Astrocyte of the hippocampus (primary cell): ENCODE measurements around the gene TMEM119.
A peak's percentile ranks its signal among the peaks of the same experiment; 100 is the strongest.

Experiments used
- DNase-seq: peaks from one replicate; pipeline ENCODE4 v3.0.0; 2011; ENCODE audit warnings: low read depth, low spot score

The TMEM119 gene

GRCh38 chr12:108567406-108568337 is 30.2 kb downstream of the TMEM119 start:
- DNase-seq = peak; percentile 28

- DNase-seq = no peak
These were observed 31.4 kb downstream of the TMEM119 start for GRCh38 chr12:108566452-108566851.

GRCh38 chr12:108565976-108566375 is 31.9 kb downstream of the TMEM119 start:
- DNase-seq = peak; percentile 91

- no peak for DNase-seq
These were observed 32.7 kb downstream of the TMEM119 start for GRCh38 chr12:108565146-108565545.

- no peak for DNase-seq
These were observed 33.2 kb downstream of the TMEM119 start for GRCh38 chr12:108564724-108565123.

- no peak for DNase-seq
These were observed 34.1 kb downstream of the TMEM119 start for GRCh38 chr12:108563804-108564151.

GRCh38 chr12:108563136-108563803 is 34.6 kb downstream of the TMEM119 start:
- DNase-seq = peak; percentile 91

GRCh38 chr12:108562348-108563135 is 35.3 kb downstream of the TMEM119 start, which contains the start of gene ISCU:
ISCU (plus strand) TSS chr12:108562596; CDS start chr12:108562623, 27 bp downstream.
- DNase-seq = peak; percentile 99

- DNase-seq = no peak
These were observed 36.0 kb downstream of the TMEM119 start for GRCh38 chr12:108561852-108562347.

GRCh38 chr12:108560752-108561719 is 36.8 kb downstream of the TMEM119 start, which contains the start of gene SART3:
SART3 (minus strand) TSS chr12:108561173; CDS start chr12:108561154, 19 bp downstream.
- peak; percentile 92 for DNase-seq

- peak; percentile 52 for DNase-seq
These were observed 37.6 kb downstream of the TMEM119 start for GRCh38 chr12:108560321-108560721.

- DNase-seq = no peak
These were observed 38.1 kb downstream of the TMEM119 start for GRCh38 chr12:108559748-108560147.

- DNase-seq = no peak
These were observed 38.8 kb downstream of the TMEM119 start for GRCh38 chr12:108559007-108559655.

GRCh38 chr12:108555383-108555782 is 42.5 kb downstream of the TMEM119 start:
- peak; percentile 41 for DNase-seq

- no peak for DNase-seq
These were observed 44.1 kb downstream of the TMEM119 start for GRCh38 chr12:108553799-108554198.

GRCh38 chr12:108551535-108551934 is 46.3 kb downstream of the TMEM119 start:
- DNase-seq = peak; percentile 73

GRCh38 chr12:108548954-108549521 is 48.8 kb downstream of the TMEM119 start:
- DNase-seq = no peak

- DNase-seq = no peak
These were observed 50.2 kb downstream of the TMEM119 start for GRCh38 chr12:108547686-108548085.

- DNase-seq = no peak
These were observed 54.2 kb downstream of the TMEM119 start for GRCh38 chr12:108543652-108544051.

GRCh38 chr12:108542320-108542719 is 55.6 kb downstream of the TMEM119 start:
- no peak for DNase-seq
